Measurements from ENCODE around the gene RAB11FIP4. TPM values are rescaled to one million over a fixed set of nuclear protein-coding genes. Genes with fewer than 3 reads are reported as not detected.

RAB11FIP4 gene
- total and polyA plus RNA-seq, 10 of the 15 experiments (the other 5 are each of a cell fraction or from before 2014, with no cell fraction given) = 1.4 to 27.0 (median 17.6) TPM

DNA sequence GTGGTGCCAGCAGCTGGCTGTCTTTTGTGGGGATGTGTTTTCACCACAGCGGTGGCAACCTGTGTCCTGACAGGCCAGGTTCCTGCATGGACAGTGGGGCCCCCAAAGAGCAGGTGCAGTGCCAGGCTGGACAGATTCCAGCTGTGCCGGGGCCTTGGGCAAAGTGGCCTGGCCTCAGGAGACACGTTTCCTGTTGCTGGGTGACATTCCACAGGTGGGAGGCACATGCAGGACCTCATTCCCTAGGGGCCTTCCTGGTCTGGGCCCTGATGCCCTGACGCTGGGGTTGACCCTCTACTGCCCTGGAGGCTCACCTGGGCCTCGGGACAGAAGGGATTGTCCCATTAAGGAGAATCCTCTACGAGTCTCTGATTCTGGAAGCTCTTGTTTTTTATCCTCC, 182.4 kb downstream of the RAB11FIP4 start (continued):
- TF ChIP-seq, protein P1, sequence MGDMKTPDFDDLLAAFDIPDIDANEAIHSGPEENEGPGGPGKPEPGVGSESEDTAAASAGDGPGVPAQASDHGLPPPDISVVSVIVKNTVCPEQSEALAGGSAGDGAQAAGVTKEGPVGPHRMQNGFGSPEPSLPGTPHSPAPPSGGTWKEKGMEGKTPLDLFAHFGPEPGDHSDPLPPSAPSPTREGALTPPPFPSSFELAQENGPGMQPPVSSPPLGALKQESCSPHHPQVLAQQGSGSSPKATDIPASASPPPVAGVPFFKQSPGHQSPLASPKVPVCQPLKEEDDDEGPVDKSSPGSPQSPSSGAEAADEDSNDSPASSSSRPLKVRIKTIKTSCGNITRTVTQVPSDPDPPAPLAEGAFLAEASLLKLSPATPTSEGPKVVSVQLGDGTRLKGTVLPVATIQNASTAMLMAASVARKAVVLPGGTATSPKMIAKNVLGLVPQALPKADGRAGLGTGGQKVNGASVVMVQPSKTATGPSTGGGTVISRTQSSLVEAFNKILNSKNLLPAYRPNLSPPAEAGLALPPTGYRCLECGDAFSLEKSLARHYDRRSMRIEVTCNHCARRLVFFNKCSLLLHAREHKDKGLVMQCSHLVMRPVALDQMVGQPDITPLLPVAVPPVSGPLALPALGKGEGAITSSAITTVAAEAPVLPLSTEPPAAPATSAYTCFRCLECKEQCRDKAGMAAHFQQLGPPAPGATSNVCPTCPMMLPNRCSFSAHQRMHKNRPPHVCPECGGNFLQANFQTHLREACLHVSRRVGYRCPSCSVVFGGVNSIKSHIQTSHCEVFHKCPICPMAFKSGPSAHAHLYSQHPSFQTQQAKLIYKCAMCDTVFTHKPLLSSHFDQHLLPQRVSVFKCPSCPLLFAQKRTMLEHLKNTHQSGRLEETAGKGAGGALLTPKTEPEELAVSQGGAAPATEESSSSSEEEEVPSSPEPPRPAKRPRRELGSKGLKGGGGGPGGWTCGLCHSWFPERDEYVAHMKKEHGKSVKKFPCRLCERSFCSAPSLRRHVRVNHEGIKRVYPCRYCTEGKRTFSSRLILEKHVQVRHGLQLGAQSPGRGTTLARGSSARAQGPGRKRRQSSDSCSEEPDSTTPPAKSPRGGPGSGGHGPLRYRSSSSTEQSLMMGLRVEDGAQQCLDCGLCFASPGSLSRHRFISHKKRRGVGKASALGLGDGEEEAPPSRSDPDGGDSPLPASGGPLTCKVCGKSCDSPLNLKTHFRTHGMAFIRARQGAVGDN (IDR thresholded peaks at IDR 0.05) = no peak
- no peak for TF ChIP-seq HCFC1 (IDR thresholded peaks at IDR 0.05; ENCODE audit: low read length)
- no peak for TF ChIP-seq NRF1 (conservative IDR thresholded peaks at IDR 0.05; ENCODE audit: low read depth, low read length)
- TF ChIP-seq, protein P2, sequence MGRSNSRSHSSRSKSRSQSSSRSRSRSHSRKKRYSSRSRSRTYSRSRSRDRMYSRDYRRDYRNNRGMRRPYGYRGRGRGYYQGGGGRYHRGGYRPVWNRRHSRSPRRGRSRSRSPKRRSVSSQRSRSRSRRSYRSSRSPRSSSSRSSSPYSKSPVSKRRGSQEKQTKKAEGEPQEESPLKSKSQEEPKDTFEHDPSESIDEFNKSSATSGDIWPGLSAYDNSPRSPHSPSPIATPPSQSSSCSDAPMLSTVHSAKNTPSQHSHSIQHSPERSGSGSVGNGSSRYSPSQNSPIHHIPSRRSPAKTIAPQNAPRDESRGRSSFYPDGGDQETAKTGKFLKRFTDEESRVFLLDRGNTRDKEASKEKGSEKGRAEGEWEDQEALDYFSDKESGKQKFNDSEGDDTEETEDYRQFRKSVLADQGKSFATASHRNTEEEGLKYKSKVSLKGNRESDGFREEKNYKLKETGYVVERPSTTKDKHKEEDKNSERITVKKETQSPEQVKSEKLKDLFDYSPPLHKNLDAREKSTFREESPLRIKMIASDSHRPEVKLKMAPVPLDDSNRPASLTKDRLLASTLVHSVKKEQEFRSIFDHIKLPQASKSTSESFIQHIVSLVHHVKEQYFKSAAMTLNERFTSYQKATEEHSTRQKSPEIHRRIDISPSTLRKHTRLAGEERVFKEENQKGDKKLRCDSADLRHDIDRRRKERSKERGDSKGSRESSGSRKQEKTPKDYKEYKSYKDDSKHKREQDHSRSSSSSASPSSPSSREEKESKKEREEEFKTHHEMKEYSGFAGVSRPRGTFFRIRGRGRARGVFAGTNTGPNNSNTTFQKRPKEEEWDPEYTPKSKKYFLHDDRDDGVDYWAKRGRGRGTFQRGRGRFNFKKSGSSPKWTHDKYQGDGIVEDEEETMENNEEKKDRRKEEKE (IDR thresholded peaks at IDR 0.05) = no peak
- TF ChIP-seq CBFB (IDR thresholded peaks at IDR 0.05; ENCODE audit: low read depth) = no peak

DNA sequence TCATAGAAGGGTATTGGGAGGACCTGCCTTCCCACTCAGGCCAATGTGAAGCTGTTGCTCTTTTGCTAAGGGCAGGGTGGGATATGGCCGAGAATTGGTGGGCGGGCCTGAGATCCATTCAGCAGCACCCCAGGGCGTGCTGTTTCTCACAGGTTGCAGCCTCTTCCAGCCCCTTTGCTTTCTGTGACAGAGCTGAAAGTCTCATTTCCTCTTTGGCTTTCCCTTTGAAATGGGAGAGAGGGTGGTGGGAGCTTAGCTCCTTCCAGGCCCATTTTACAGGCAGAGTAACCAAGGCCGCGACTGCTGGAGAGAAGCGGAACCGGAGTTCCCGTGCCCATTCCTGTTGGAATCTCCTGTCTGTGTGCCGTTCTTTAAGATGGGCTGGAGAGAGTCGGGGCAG, 183.0 kb downstream of the RAB11FIP4 start:
- in situ Hi-C loops (cut with MboI) = no loop called here
- 66% methylated on average over 10 of the region's 10 CpGs for WGBS (ENCODE audit: insufficient coverage, insufficient replicate concordance, low lambda C conversion rate, missing lambda C conversion rate)
- no peaks in the 10 kb centered on the region for H4K20me1 ChIP-seq (ENCODE audit: control insufficient read depth, insufficient read depth)

More for the DNA sequence above, 183.0 kb downstream of the RAB11FIP4 start:
- intact Hi-C loops (cut with micrococcal nuclease; ENCODE audit: unreplicated experiment) = no loop called here
- DNase-seq (ENCODE audit: low read depth, low spot score) (no peak), FAIRE-seq (no peak), ATAC-seq (peak; percentile 53; the same call in 2 of the 3 replicates)
- Histone ChIP-seq H3K27ac (ENCODE audit: control insufficient read depth, insufficient read depth) (no peak overlapping the region), H3K4me3 (no peak overlapping the region), H3K9ac (ENCODE audit: control insufficient read depth, insufficient read depth, low read length) (no peak overlapping the region), H3K27me3 (replicated peaks in 1 of 2; ENCODE audit: control insufficient read depth in 2 of 2, insufficient read depth in 2 of 2, low read length in 1 of 2) (no peaks in the 10 kb centered on the region; a peak in 2 of 4 replicates), H2AFZ (ENCODE audit: control insufficient read depth, low read depth, low read length) (no peak overlapping the region), H3K79me2 (ENCODE audit: control insufficient read depth, insufficient read depth, low read length) (no peaks in the 10 kb centered on the region), H3K4me2 (ENCODE audit: control insufficient read depth, insufficient read depth) (no peak overlapping the region), H3K9me3 (replicated peaks; ENCODE audit: control insufficient read depth, insufficient read depth, low read length) (no peaks in the 10 kb centered on the region), H3K36me3 (ENCODE audit: control insufficient read depth in 2 of 2, insufficient read depth in 2 of 2, low read length in 1 of 2) (no peaks in the 10 kb centered on the region), H3K4me1 (ENCODE audit: control insufficient read depth, insufficient read depth, low read length) (peaks cover 4% of the 10 kb centered on the region; the same call in 1 of the 2 replicates)
- TF ChIP-seq SMARCA5 (IDR thresholded peaks at IDR 0.05) (no peak), SMAD5 (IDR thresholded peaks at IDR 0.05; ENCODE audit: low read depth) (no peak), IKZF1 (conservative IDR thresholded peaks at IDR 0.05) (peak; percentile 59; the same call in 1 of the 2 replicates), JUNB (IDR thresholded peaks at IDR 0.05) (no peak), IKZF2 (IDR thresholded peaks at IDR 0.05) (peak; percentile 31 to 42; a peak in 2 of 4 replicates), NFYB (IDR thresholded peaks at IDR 0.05; ENCODE audit: insufficient read depth, low read depth, low read length) (no peak), ZNF274 (IDR thresholded peaks at IDR 0.05; ENCODE audit: insufficient read depth, insufficient read length) (no peak), SPI1 (IDR thresholded peaks at IDR 0.05; ENCODE audit: borderline replicate concordance, insufficient read depth, low read depth, low read length) (peak; percentile 64; the same call in 1 of the 2 replicates)
- no TSS peak for BruUV-seq (replicated peaks)
- RAD21 ChIA-PET (ENCODE audit: unreplicated experiment) = no interaction called here
- SMC1A ChIA-PET (ENCODE audit: uncharacterized antibody, unreplicated experiment) = no interaction called here
- POLR2A ChIA-PET = no interaction called here
- CTCF ChIA-PET = interaction anchor here (1.9 kb wide), 1 partner anchor 268 kb away, joined by 6 read pairs; no protein-coding TSS in a partner anchor
